Lung microvascular endothelial cell (primary cell): ENCODE measurements around the gene ARHGAP20. TPM values are rescaled to one million over a fixed set of nuclear protein-coding genes. Genes with fewer than 3 reads are reported as not detected.
"Not testable (repeated sequence)": the region's sequence is repeated elsewhere in the genome, so short reads cannot be mapped to it uniquely, and the experiment has no call there.

Source experiments
- DNase-seq, 2 donors: peaks; one replicate each; pipeline versions ENCODE4 v3.0.0 to v3.0.0-alpha.2; 2010; ENCODE audit warnings: low read depth in 2 of 2
- total RNA-seq: library from RNA; depleted of rRNA; stranded (reverse); fragments of >200 nt; gene quantifications from 2 replicates; pipeline ENCODE4 v1.2.1, GENCODE V29; 2014

Gene ARHGAP20
- total RNA-seq, 1 donor from 2014 or later: 0.20 TPM

DNA sequence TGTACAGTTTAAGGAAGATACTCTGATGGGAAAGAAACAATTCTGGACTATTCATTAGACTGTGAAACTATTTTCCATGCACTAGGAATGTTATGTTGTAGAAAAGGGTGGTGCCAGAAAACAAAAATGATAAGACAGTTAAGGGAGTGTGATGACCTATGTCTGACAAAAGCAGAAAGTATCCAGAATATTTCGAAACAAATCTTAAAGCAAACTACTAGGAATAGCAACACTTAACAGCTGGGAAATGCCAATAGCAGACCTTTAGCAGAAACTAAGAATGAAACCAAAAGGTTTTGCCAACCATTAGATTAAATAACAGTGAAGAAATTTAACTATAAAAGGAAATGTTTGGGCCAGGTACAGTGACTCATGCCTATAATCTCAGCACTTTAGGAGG lies 3.3 kb upstream of the ARHGAP20 start:
- DNase-seq: no peak

DNA sequence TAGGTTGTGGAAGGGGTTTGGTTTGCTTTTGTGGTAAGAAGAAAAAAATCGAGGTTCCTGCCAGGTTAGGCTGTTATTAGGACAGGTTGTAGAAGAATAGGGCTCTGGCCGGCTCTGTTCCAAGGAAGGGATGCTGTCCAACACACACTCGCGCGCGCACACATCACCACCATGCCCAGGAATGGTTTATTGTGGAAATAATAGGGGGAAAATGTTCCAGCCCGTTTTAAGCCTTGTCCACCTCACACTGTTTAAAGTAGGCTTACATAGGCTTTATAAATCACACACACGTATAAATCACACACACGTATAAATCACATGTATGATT lies 1.2 kb upstream of the ARHGAP20 start:
- peak in 1 of 2 donors; percentile 43 for DNase-seq

DNA sequence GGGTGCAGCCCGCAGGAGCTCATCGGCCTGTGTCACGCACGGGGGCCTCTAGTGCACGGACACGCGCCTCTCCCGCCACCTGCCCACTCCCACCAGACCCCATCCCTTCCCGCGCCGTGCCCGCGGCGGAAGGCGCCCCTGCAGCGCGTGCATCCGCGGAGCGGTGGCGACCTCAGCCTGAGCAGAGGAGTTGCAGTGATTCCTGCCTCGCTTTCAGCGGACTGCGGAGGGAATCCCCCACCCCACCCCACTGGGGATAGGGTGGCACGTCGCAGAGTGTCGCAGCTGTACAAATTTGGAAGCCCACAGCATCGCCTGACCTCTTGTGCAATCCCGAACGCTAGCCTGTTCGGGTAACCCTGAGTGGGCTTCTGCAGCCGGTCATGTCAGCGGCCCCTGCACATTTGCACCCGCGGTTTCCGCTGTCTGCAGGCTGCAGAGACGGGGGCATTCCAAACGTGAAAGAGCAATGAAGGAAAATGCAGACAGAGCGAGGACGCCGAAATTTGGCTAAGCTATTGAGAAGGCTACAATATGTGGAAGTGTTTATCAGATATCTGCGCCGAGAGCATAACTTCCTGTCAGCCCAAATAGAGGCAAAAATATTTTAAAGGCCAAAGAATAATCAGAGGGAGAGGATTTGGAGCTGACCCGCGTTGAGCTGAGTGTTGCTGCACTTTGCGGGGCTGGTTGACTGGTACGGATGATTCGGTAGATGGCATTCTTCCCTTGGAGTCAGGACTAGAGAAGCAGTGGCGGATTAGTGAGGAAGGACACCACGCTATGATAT lies 617 bp upstream of the ARHGAP20 start:
- peak; percentile 49 to 74 for DNase-seq

DNA sequence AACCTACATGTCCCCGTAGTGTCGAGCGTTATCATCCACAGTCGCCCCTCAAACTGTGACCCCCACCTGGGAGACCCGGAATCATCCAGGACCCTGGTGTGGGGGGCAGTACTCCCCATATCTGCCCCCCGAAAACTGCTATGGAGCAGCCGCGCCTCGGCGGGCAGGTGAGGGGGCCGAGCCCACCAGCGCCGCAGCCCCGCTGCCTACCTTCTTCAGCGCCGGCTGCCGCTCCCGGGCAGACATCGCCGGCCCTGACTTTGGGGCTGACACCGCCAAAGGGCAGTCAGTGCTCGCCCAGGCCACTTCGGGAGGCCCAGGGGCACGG lies 825 bp downstream of the ARHGAP20 start:
- DNase-seq: no peak

DNA sequence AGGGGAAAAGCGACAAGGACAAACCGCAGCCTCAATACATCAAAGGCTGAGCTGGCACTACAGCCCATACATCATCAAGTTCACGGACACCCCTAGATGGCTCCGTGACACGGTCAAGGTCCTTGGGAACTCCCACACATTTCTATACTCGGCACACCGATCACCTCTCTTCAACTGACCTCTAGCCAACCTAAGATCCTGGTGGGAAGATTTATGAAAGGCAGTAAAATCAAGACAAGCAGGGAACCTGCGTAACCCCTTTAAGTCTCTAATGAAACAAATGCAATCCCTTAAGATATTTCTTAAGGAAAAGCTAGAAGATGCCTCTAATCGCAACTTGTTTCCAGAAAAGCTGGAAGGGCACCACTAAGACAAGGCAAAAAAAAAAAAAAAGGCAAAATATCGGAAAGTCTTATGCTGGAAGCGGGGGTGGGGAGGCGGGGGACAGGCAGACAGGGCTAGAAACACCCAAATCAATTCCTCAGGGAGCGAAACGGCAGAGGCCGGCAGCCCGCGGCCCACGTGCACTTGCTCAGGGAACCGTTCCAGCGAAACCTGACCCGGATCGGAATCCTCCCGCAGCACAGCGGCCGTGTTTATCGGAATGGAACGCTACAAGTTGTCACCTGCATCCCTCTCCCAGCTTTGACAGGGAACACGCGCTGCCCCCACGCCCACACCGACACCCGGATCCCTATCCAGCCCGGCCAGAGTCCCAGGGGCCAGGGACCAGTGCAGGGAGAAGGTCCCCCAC lies 1.4 kb downstream of the ARHGAP20 start:
- peak; percentile 16 to 33 for DNase-seq

DNA sequence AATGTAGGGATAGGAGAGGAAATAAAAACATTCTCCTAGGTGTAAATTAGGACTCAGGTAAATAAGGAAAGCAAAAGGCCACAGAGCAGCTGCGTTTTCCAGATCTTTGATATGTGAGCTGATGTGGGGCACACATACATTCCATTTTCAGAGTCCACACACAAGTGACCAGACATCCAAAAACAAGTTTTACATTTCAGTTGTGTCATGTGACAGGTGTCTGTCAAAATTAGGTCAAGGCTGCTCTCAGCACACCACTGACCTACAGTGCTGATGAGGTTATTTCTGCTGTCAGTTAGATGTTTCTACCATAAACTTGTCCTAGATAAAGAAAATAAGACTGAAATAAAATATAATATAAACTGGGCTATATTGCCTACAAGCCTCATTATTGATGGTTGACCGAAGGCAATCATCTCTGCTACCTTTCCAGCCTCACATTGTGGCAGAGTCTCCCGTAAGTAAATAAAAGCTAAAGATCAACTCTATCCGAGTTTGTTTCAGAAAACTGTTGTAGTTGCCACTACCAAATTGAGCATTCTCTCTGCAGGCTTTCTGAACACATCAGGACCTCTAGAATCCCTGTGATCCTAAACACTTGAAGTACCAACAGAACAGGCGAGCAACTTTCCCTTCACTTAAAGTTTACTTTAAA lies 7.9 kb downstream of the ARHGAP20 start:
- DNase-seq: no peak

GRCh38 chr11:110691926-110692325 lies 20.3 kb downstream of the ARHGAP20 start:
- no peak for DNase-seq

- no peak for DNase-seq
These were observed 22.9 kb downstream of the ARHGAP20 start for GRCh38 chr11:110689306-110689705.

DNA sequence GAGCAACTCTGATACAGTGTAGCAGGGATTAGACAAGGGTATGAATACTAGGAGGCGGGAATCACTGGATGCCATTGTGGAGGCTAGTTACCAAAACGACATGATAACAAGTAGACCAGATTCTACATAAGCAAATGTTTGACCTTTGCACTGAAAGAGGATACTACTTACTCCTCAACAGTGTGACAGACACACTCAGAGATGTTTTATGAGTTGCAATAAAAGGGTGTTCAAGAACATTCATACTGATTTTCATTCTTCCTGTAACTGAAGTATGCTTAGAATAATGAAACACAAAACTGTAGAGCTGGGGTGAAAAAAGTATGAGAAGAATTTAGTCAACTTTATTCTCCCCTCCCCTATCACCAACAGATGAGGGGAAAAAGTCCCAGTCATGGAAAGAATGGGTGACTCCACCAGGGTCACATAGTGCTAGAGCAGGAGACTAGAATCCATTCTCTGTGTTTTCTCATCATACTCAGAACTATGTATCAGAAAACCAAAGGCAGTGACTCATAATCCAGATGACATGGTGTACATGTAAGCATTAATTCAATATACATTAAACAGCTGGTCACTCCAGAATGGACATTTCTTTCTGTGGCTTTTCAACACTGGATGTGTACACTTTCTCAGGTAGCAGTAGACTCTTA lies 32.8 kb downstream of the ARHGAP20 start:
- DNase-seq: no peak

DNA sequence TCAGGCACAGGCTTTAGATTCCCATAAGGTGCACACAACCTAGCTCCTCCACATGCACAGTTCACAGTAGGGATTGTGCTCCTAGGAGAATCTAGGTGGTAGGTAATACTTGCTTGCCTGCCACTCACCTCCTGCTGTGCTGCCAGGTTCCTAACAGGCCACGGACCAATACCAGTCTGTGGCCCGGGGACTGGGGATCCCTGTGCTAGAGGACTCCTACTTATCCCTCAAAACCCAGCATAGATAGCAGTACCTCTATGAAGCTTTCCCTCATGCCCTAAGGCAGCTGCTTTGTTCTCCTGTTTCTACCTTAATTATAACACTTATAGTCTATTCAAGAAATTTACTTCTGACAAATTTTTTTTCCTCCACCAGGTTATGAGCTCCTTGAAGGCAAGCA lies 36.7 kb downstream of the ARHGAP20 start:
- DNase-seq: no peak

GRCh38 chr11:110665689-110666465 lies 46.4 kb downstream of the ARHGAP20 start:
- no peak for DNase-seq

GRCh38 chr11:110655967-110656366 lies 56.3 kb downstream of the ARHGAP20 start:
- DNase-seq: no peak

- DNase-seq: no peak
These were observed 57.8 kb downstream of the ARHGAP20 start for GRCh38 chr11:110654456-110654855.

DNA sequence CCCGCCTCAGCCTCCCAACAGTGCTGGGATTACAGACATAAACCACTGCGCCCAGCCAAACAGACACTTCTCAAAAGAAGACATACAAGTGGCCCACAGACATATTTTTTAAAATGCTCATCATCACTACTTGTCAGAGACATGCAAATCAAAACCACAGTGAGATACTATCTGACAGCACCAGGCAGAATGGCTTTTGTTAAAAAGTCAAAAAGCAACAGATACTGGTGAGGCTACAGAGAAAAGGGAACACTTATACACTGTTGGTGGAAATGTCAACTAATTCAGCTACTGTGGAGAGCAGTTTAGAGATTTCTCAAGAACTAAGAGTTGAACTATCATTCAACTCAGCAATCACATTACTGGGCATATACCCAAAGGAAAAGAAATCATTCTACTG lies 67.0 kb downstream of the ARHGAP20 start:
- DNase-seq: no peak

- DNase-seq: peak in 1 of 2 donors; percentile 2
These were observed 77.9 kb downstream of the ARHGAP20 start for GRCh38 chr11:110634370-110634769.

DNA sequence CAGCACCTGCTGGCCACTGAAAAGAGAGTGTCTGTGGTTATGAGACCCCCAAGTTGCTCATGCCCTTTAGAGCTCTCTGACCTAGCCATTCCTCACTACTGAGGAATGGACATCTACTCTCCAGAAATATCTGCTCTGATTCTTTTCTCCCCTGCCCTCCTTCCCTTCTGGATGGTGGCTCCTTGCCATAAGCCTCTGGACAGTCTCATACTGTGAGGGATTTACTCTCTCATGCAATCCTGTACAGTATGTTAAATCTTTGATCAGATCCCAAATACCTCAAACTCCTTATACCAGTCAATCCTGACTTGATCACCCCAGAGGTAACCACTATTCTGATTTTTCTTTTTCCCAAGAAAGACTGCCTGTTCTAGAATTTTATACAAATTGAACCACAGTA lies 80.7 kb downstream of the ARHGAP20 start:
- no peak for DNase-seq

- no peak for DNase-seq
These were observed 82.6 kb downstream of the ARHGAP20 start for GRCh38 chr11:110629594-110629993.

GRCh38 chr11:110621826-110622225 lies 90.4 kb downstream of the ARHGAP20 start:
- DNase-seq: no peak

DNA sequence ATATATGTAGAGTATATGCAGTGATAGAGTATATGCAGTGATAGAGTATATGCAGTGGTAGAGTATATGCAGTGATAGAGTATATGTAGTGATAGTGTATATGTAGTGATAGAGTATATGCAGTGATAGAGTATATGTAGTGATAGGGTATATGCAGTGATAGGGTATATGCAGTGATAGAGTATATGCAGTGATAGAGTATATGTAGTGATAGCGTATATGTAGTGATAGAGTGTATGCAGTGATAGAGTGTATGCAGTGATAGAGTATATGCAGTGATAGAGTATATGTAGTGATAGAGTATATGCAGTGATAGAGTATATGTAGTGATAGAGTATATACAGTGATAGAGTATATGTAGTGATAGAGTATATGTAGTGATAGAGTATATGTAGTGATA lies 92.9 kb downstream of the ARHGAP20 start:
- not testable (repeated sequence) for DNase-seq

- DNase-seq: no peak
These were observed 98.2 kb downstream of the ARHGAP20 start for GRCh38 chr11:110614031-110614430.

DNA sequence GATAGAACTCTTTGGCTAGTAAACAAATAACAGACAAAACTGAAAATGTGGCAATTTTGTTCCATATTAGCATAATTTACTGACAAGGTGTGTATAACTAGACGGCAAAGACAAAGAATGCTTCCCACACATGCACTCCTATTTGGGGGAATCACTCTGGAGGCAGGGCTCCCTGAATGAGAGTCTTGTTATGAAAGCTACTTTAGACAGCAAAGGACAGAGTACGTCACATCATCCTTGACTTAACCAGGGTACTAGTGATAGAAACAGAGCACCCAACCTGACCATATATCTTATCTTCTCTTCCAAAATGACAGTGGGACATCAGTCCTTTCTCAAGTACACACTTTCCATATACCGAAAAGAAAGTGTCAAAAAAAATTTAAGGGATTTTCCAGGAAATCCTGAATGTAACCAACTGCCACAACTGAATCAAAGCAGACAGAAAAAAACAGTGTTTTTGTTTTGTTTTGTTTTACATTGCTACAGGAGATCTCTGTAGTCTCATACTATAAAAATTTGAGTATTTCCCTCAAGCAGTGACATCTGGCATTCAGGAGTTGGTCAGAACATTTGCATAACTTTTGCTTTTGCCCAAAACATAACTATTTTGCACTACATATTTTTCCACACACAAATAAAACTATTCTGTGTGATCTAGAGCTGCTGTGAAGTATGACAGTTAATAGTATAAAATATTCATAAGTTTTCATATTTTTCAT lies 98.9 kb downstream of the ARHGAP20 start:
- DNase-seq: no peak
